Measurements from ENCODE around the gene MICAL2. TPM values are rescaled to one million over a fixed set of nuclear protein-coding genes. Genes with fewer than 3 reads are reported as not detected.

Gene MICAL2
- polyA plus RNA-seq, 2 donors, result 4.5 to 6.2 TPM

- Histone ChIP-seq H3K36me3 (ENCODE audit: control insufficient read depth in 2 of 2, insufficient read depth in 2 of 2, low read length in 1 of 2) (no peaks in the 10 kb centered on the region), H3K9me3 (ENCODE audit: control insufficient read depth in 2 of 2, insufficient read depth in 1 of 2, low read depth in 1 of 2, low read length in 1 of 2) (no peaks in the 10 kb centered on the region), H3K27me3 (ENCODE audit: control insufficient read depth in 1 of 2, insufficient read depth in 2 of 2, low read length in 2 of 2) (no peaks in the 10 kb centered on the region), H3K4me3 (ENCODE audit: low read depth in 1 of 2, low read length in 2 of 2) (no peak overlapping the region), H3K27ac (ENCODE audit: low read depth in 2 of 2, low read length in 1 of 2) (no peak overlapping the region), H3K4me1 (ENCODE audit: control insufficient read depth in 2 of 2, insufficient read depth in 2 of 2, low read length in 1 of 2) (peaks cover 6 to 7% of the 10 kb centered on the region in 2 donors)
- 76 to 87% methylated on average over 8 of the region's 8 CpGs for WGBS, 2 donors
Observed at GRCh38 chr11:12187399-12187798, 77.0 kb downstream of the MICAL2 start.

GRCh38 chr11:12188548-12189317 is 78.3 kb downstream of the MICAL2 start:
- H3K9me3 ChIP-seq (ENCODE audit: control insufficient read depth in 2 of 2, insufficient read depth in 1 of 2, low read depth in 1 of 2, low read length in 1 of 2), result no peaks in the 10 kb centered on the region
- no peaks in the 10 kb centered on the region for H3K27me3 ChIP-seq (ENCODE audit: control insufficient read depth in 1 of 2, insufficient read depth in 2 of 2, low read length in 2 of 2)
- no peak overlapping the region for H3K4me3 ChIP-seq (ENCODE audit: low read depth in 1 of 2, low read length in 2 of 2)
- 86% methylated on average over 3 of the region's 3 CpGs for WGBS, 2 donors
- peaks cover 3 to 7% of the 10 kb centered on the region in 2 donors for H3K4me1 ChIP-seq (ENCODE audit: control insufficient read depth in 2 of 2, insufficient read depth in 2 of 2, low read length in 1 of 2)
- H3K27ac ChIP-seq (ENCODE audit: low read depth in 2 of 2, low read length in 1 of 2), result no peak overlapping the region
- H3K36me3 ChIP-seq (ENCODE audit: control insufficient read depth in 2 of 2, insufficient read depth in 2 of 2, low read length in 1 of 2), result no peaks in the 10 kb centered on the region

GRCh38 chr11:12189543-12190235 is 79.3 kb downstream of the MICAL2 start:
- no peaks in the 10 kb centered on the region for H3K36me3 ChIP-seq (ENCODE audit: control insufficient read depth in 2 of 2, insufficient read depth in 2 of 2, low read length in 1 of 2)
- H3K27ac ChIP-seq (ENCODE audit: low read depth in 2 of 2, low read length in 1 of 2), result peak overlapping the region in 1 of 2 donors; percentile 47
- WGBS, 2 donors, result 49 to 69% methylated on average over 8 of the region's 8 CpGs
- H3K27me3 ChIP-seq (ENCODE audit: control insufficient read depth in 1 of 2, insufficient read depth in 2 of 2, low read length in 2 of 2), result no peaks in the 10 kb centered on the region
- H3K9me3 ChIP-seq (ENCODE audit: control insufficient read depth in 2 of 2, insufficient read depth in 1 of 2, low read depth in 1 of 2, low read length in 1 of 2), result no peaks in the 10 kb centered on the region
- H3K4me1 ChIP-seq (ENCODE audit: control insufficient read depth in 2 of 2, insufficient read depth in 2 of 2, low read length in 1 of 2), result peaks cover 3 to 7% of the 10 kb centered on the region in 2 donors
- no peak overlapping the region for H3K4me3 ChIP-seq (ENCODE audit: low read depth in 1 of 2, low read length in 2 of 2)

- Histone ChIP-seq H3K27ac (ENCODE audit: low read depth in 2 of 2, low read length in 1 of 2) (no peak overlapping the region), H3K27me3 (ENCODE audit: control insufficient read depth in 1 of 2, insufficient read depth in 2 of 2, low read length in 2 of 2) (no peaks in the 10 kb centered on the region), H3K4me1 (ENCODE audit: control insufficient read depth in 2 of 2, insufficient read depth in 2 of 2, low read length in 1 of 2) (peaks cover 3 to 7% of the 10 kb centered on the region in 2 donors), H3K36me3 (ENCODE audit: control insufficient read depth in 2 of 2, insufficient read depth in 2 of 2, low read length in 1 of 2) (no peaks in the 10 kb centered on the region), H3K9me3 (ENCODE audit: control insufficient read depth in 2 of 2, insufficient read depth in 1 of 2, low read depth in 1 of 2, low read length in 1 of 2) (no peaks in the 10 kb centered on the region), H3K4me3 (ENCODE audit: low read depth in 1 of 2, low read length in 2 of 2) (no peak overlapping the region)
Observed at GRCh38 chr11:12190511-12190910, 80.1 kb downstream of the MICAL2 start.

GRCh38 chr11:12192794-12193514 is 82.6 kb downstream of the MICAL2 start:
- no peaks in the 10 kb centered on the region for H3K27me3 ChIP-seq (ENCODE audit: control insufficient read depth in 1 of 2, insufficient read depth in 2 of 2, low read length in 2 of 2)
- H3K9me3 ChIP-seq (ENCODE audit: control insufficient read depth in 2 of 2, insufficient read depth in 1 of 2, low read depth in 1 of 2, low read length in 1 of 2), result no peaks in the 10 kb centered on the region
- H3K4me1 ChIP-seq (ENCODE audit: control insufficient read depth in 2 of 2, insufficient read depth in 2 of 2, low read length in 1 of 2), result peaks cover 3% of the 10 kb centered on the region in 2 donors
- no peaks in the 10 kb centered on the region for H3K36me3 ChIP-seq (ENCODE audit: control insufficient read depth in 2 of 2, insufficient read depth in 2 of 2, low read length in 1 of 2)
- no peak overlapping the region for H3K4me3 ChIP-seq (ENCODE audit: low read depth in 1 of 2, low read length in 2 of 2)
- H3K27ac ChIP-seq (ENCODE audit: low read depth in 2 of 2, low read length in 1 of 2), result no peak overlapping the region
- WGBS, 2 donors, result 86 to 94% methylated on average over 8 of the region's 8 CpGs

- H3K27me3 ChIP-seq (ENCODE audit: control insufficient read depth in 1 of 2, insufficient read depth in 2 of 2, low read length in 2 of 2), result no peaks in the 10 kb centered on the region
- no peaks in the 10 kb centered on the region for H3K9me3 ChIP-seq (ENCODE audit: control insufficient read depth in 2 of 2, insufficient read depth in 1 of 2, low read depth in 1 of 2, low read length in 1 of 2)
- peaks cover 3 to 5% of the 10 kb centered on the region in 2 donors for H3K4me1 ChIP-seq (ENCODE audit: control insufficient read depth in 2 of 2, insufficient read depth in 2 of 2, low read length in 1 of 2)
- 89 to 98% methylated on average over 3 of the region's 3 CpGs for WGBS, 2 donors
- H3K27ac ChIP-seq (ENCODE audit: low read depth in 2 of 2, low read length in 1 of 2), result no peak overlapping the region
- peaks cover 0 to 2% of the 10 kb centered on the region in 2 donors for H3K36me3 ChIP-seq (ENCODE audit: control insufficient read depth in 2 of 2, insufficient read depth in 2 of 2, low read length in 1 of 2)
- no peak overlapping the region for H3K4me3 ChIP-seq (ENCODE audit: low read depth in 1 of 2, low read length in 2 of 2)
Observed at GRCh38 chr11:12193515-12194336, 83.3 kb downstream of the MICAL2 start.

GRCh38 chr11:12195768-12196167 is 85.4 kb downstream of the MICAL2 start:
- no peaks in the 10 kb centered on the region for H3K9me3 ChIP-seq (ENCODE audit: control insufficient read depth in 2 of 2, insufficient read depth in 1 of 2, low read depth in 1 of 2, low read length in 1 of 2)
- H3K27ac ChIP-seq (ENCODE audit: low read depth in 2 of 2, low read length in 1 of 2), result peak overlapping the region in 1 of 2 donors; percentile 30
- WGBS, 2 donors, result 70 to 81% methylated on average over 5 of the region's 5 CpGs
- H3K27me3 ChIP-seq (ENCODE audit: control insufficient read depth in 1 of 2, insufficient read depth in 2 of 2, low read length in 2 of 2), result no peaks in the 10 kb centered on the region
- peaks cover 0 to 2% of the 10 kb centered on the region in 2 donors for H3K36me3 ChIP-seq (ENCODE audit: control insufficient read depth in 2 of 2, insufficient read depth in 2 of 2, low read length in 1 of 2)
- no peak overlapping the region for H3K4me3 ChIP-seq (ENCODE audit: low read depth in 1 of 2, low read length in 2 of 2)
- peaks cover 0 to 2% of the 10 kb centered on the region in 2 donors for H3K4me1 ChIP-seq (ENCODE audit: control insufficient read depth in 2 of 2, insufficient read depth in 2 of 2, low read length in 1 of 2)

GRCh38 chr11:12196308-12196707 is 85.9 kb downstream of the MICAL2 start:
- Histone ChIP-seq H3K4me3 (ENCODE audit: low read depth in 1 of 2, low read length in 2 of 2) (no peak overlapping the region), H3K4me1 (ENCODE audit: control insufficient read depth in 2 of 2, insufficient read depth in 2 of 2, low read length in 1 of 2) (peaks cover 0 to 2% of the 10 kb centered on the region in 2 donors), H3K27me3 (ENCODE audit: control insufficient read depth in 1 of 2, insufficient read depth in 2 of 2, low read length in 2 of 2) (no peaks in the 10 kb centered on the region), H3K36me3 (ENCODE audit: control insufficient read depth in 2 of 2, insufficient read depth in 2 of 2, low read length in 1 of 2) (peaks cover 0 to 2% of the 10 kb centered on the region in 2 donors), H3K27ac (ENCODE audit: low read depth in 2 of 2, low read length in 1 of 2) (peak overlapping the region; percentile 22 to 30), H3K9me3 (ENCODE audit: control insufficient read depth in 2 of 2, insufficient read depth in 1 of 2, low read depth in 1 of 2, low read length in 1 of 2) (no peaks in the 10 kb centered on the region)
- 84 to 87% methylated on average over 2 of the region's 2 CpGs for WGBS, 2 donors

- H3K4me3 ChIP-seq (ENCODE audit: low read depth in 1 of 2, low read length in 2 of 2), result peak overlapping the region in 1 of 2 donors; percentile 18
- H3K4me1 ChIP-seq (ENCODE audit: control insufficient read depth in 2 of 2, insufficient read depth in 2 of 2, low read length in 1 of 2), result peaks cover 0 to 2% of the 10 kb centered on the region in 2 donors
- no peak overlapping the region for H3K27ac ChIP-seq (ENCODE audit: low read depth in 2 of 2, low read length in 1 of 2)
- H3K27me3 ChIP-seq (ENCODE audit: control insufficient read depth in 1 of 2, insufficient read depth in 2 of 2, low read length in 2 of 2), result no peaks in the 10 kb centered on the region
- H3K9me3 ChIP-seq (ENCODE audit: control insufficient read depth in 2 of 2, insufficient read depth in 1 of 2, low read depth in 1 of 2, low read length in 1 of 2), result no peaks in the 10 kb centered on the region
- peaks cover 0 to 2% of the 10 kb centered on the region in 2 donors for H3K36me3 ChIP-seq (ENCODE audit: control insufficient read depth in 2 of 2, insufficient read depth in 2 of 2, low read length in 1 of 2)
Observed at GRCh38 chr11:12196872-12197271, 86.5 kb downstream of the MICAL2 start.
